K562 (cell line): Measurements from ENCODE around the gene TNNI2. TPM values are rescaled to one million over a fixed set of nuclear protein-coding genes. Genes with fewer than 3 reads are reported as not detected.

Experiments
- ATAC-seq: fragments of 200-7000 bp; cut with Tn5 transposase; 3 replicates; pipeline ENCODE4 v1.9.1; 2020; ENCODE audit warnings: moderate library complexity
- BruUV-seq: library from RNA; stranded (reverse); fragments of 400-500 nt; replicated peaks from 2 replicates; lab custom pipeline; 2021; lab: Mats Ljungman, UMichigan
- CTCF ChIA-PET: fragments of 300-600 bp; formaldehyde crosslinking; extraction: SDS; loops from one replicate; lab custom pipeline; 2021; ENCODE audit warnings: low intra/inter-chr PET ratio; lab: Yijun Ruan, JAX
- POLR2A ChIA-PET: fragments of 300-600, 350-650 bp; sonication (Branson Sonifier 250); formaldehyde crosslinking; extraction: SDS; loops from one replicate; lab custom pipeline; 2021; ENCODE audit warnings: antibody characterized with exemption, inconsistent platforms; lab: Yijun Ruan, JAX
- DNase-seq, 4 experiments: peaks; one replicate each; pipeline versions ENCODE4 v3.0.0 to v3.0.0-alpha.2; 2011 to 2018; ENCODE audit warnings: low spot score in 3 of 4, mixed read lengths in 3 of 4; ENCODE audit errors: extremely low read depth in 1 of 4
- FAIRE-seq: peaks from 2 replicates; lab custom pipeline; 2011; peaks lifted over from hg19 to GRCh38; lab: Jason Lieb, UNC
- H2AFZ ChIP-seq: 2 replicates; pipeline ENCODE4 v1.6.0; 2011; ENCODE audit warnings: low read depth, low read length, control low read depth, inconsistent platforms
- H3K27ac ChIP-seq: fragments of 200-600 bp; 3 replicates; pipeline ENCODE4 v1.8.0; 2011; ENCODE audit warnings: low read depth, mild to moderate bottlenecking, control low read depth, inconsistent platforms, low read length, moderate library complexity, mixed read lengths; ENCODE audit errors: extremely low read depth
- H3K27me3 ChIP-seq, 2 experiments: fragments of 300-600 bp in 1 of 2; 2 replicates in 1 of 2; 3 replicates in 1 of 2; pipeline versions ENCODE4 v1.6.0 to v1.8.0; 2011; ENCODE audit warnings: inconsistent platforms in 2 of 2, low read length in 2 of 2, mild to moderate bottlenecking in 1 of 2, mixed read lengths in 1 of 2, moderate library complexity in 1 of 2; ENCODE audit not compliant: control insufficient read depth in 2 of 2, insufficient read depth in 2 of 2
- H3K36me3 ChIP-seq: fragments of 300-600 bp; 3 replicates; pipeline ENCODE4 v1.8.0; 2011; ENCODE audit warnings: mild to moderate bottlenecking, low read length, inconsistent platforms; ENCODE audit not compliant: control insufficient read depth, insufficient read depth
- H3K4me1 ChIP-seq, 2 experiments: fragments of 200-600 bp in 1 of 2; replicated peaks in 1 of 2; 2 replicates in 1 of 2; 3 replicates in 1 of 2; pipeline versions ENCODE4 v1.5.1 to v1.8.0; 2011; ENCODE audit warnings: inconsistent platforms in 2 of 2, low read length in 2 of 2, mild to moderate bottlenecking in 1 of 2, mixed read lengths in 1 of 2, moderate library complexity in 1 of 2; ENCODE audit not compliant: control insufficient read depth in 2 of 2, insufficient read depth in 2 of 2
- H3K4me2 ChIP-seq: 2 replicates; pipeline ENCODE4 v1.6.1; 2011; ENCODE audit warnings: low read length, control low read depth, inconsistent platforms, mixed read lengths; ENCODE audit not compliant: insufficient read depth
- H3K4me3 ChIP-seq: fragments of 200-600 bp; sonication (generic), shearing (Covaris generic); 2 replicates; pipeline ENCODE4 v1.5.1; 2016; ENCODE audit warnings: control low read depth, inconsistent platforms
- H3K79me2 ChIP-seq: fragments of 200-600 bp; 3 replicates; pipeline ENCODE4 v1.8.0; 2011; ENCODE audit warnings: low read length, inconsistent platforms; ENCODE audit not compliant: control insufficient read depth, insufficient read depth
- H3K9ac ChIP-seq, 2 experiments: 2 replicates each; pipeline versions ENCODE4 v1.6.0 to v1.6.1; 2011; ENCODE audit warnings: low read depth in 2 of 2, low read length in 2 of 2, control low read depth in 1 of 2, inconsistent platforms in 1 of 2, mild to moderate bottlenecking in 1 of 2, mixed read lengths in 1 of 2; ENCODE audit not compliant: insufficient read depth in 1 of 2
- H3K9me1 ChIP-seq: one replicate; pipeline ENCODE4 v1.6.0; 2011; ENCODE audit warnings: inconsistent platforms, mild to moderate bottlenecking, low read length, moderate library complexity; ENCODE audit not compliant: control insufficient read depth, insufficient read depth
- H3K9me3 ChIP-seq: replicated peaks from 2 replicates; pipeline ENCODE4 v1.5.1; 2011; ENCODE audit warnings: low read depth, low read length, inconsistent platforms; ENCODE audit not compliant: control insufficient read depth, insufficient read depth
- H4K20me1 ChIP-seq: replicated peaks from 2 replicates; pipeline ENCODE4 v1.6.1; 2011; ENCODE audit warnings: low read length, inconsistent platforms, mixed read lengths; ENCODE audit not compliant: control insufficient read depth, insufficient read depth
- ARID2 ChIP-seq: fragments of 450-650 bp; IDR thresholded peaks from 2 replicates; pipeline ENCODE4 v1.6.1; 2017; ENCODE audit warnings: antibody characterized with exemption, mild to moderate bottlenecking
- CBFA2T2 ChIP-seq: fragments of 450-650 bp; conservative IDR thresholded peaks from 2 replicates; pipeline ENCODE4 v1.6.1; 2017; ENCODE audit warnings: mild to moderate bottlenecking
- LARP7 ChIP-seq: fragments of 450-650 bp; IDR thresholded peaks from 2 replicates; pipeline ENCODE4 v1.6.1; 2016
- LEF1 ChIP-seq: fragments of 450-650 bp; IDR thresholded peaks from 2 replicates; pipeline ENCODE4 v1.6.1; 2016; ENCODE audit warnings: mild to moderate bottlenecking
- NCOA4 ChIP-seq: fragments of 450-650 bp; IDR thresholded peaks from 2 replicates; pipeline ENCODE4 v1.6.1; 2018; ENCODE audit warnings: mild to moderate bottlenecking; ENCODE audit not compliant: partially characterized antibody
- SMARCE1 ChIP-seq: fragments of 450-650 bp; IDR thresholded peaks from 2 replicates; pipeline ENCODE4 v1.7.1; 2016; ENCODE audit warnings: mild to moderate bottlenecking
- ZBTB1 ChIP-seq: sonication (generic); formaldehyde crosslinking; IDR thresholded peaks from 2 replicates; pipeline ENCODE4 v1.8.1; 2023; ENCODE audit warnings: missing genetic modification reagents, low read depth, mild to moderate bottlenecking, borderline replicate concordance
- ZC3H8 ChIP-seq: fragments of 450-650 bp; IDR thresholded peaks from 2 replicates; pipeline ENCODE4 v1.6.1; 2017
- WGBS: fragments of 100-300 bp; shearing (Covaris generic); methylation state at CpG from one replicate; pipeline ENCODE4 v1.1.6; 2016; ENCODE audit warnings: low coverage, mixed read lengths; ENCODE audit not compliant: insufficient coverage; ENCODE audit errors: missing lambda C conversion rate; 5-methylcytosine and 5-hydroxymethylcytosine counted together
- in situ Hi-C: fragments of 300-500 bp; cut with MboI; formaldehyde crosslinking; loops from 4 replicates; pipeline ENCODE4 v1.15.0; 2018; ENCODE audit warnings: inconsistent platforms, mixed read lengths
- intact Hi-C: fragments of 100-400 bp; cut with micrococcal nuclease; formaldehyde crosslinking; loops from 2 replicates; pipeline ENCODE4 v1.14.2; 2022
- polyA plus RNA-seq, 8 experiments: library from polyadenylated mRNA; depleted of rRNA in 4 of 8; stranded (reverse) in 5 of 8; unstranded in 3 of 8; fragments of >200 nt; fragmentation: Nextera tagmentation in 2 of 8; fragmentation: Illumina TruSeq in 1 of 8; extraction: Ambion mirVana in 2 of 8; extraction: Trizol in 1 of 8; gene quantifications; 2 replicates each; pipeline versions ENCODE4 v1.2.1 to v1.2.3, GENCODE V29; 2011 to 2014; ENCODE audit warnings: inconsistent platforms in 1 of 8, missing spikeins in 1 of 8
- total RNA-seq, 7 experiments: library from RNA; depleted of rRNA in 6 of 7; stranded (reverse); fragments of >200 nt in 6 of 7; fragmentation: Illumina TruSeq in 2 of 7; extraction: Trizol in 2 of 7; gene quantifications; 2 replicates each; pipeline versions ENCODE4 v1.2.1 to v1.2.3, GENCODE V29; 2011 to 2021; ENCODE audit warnings: low replicate concordance in 1 of 7
- TF ChIP-seq, protein P1 (sequence below), 2 experiments: fragments of 450-650 bp in 1 of 2; sonication (generic) in 1 of 2; formaldehyde crosslinking in 1 of 2; IDR thresholded peaks; 2 replicates each; pipeline versions ENCODE4 v1.7.1 to v1.9.0; 2016 to 2022; ENCODE audit warnings: inconsistent platforms in 1 of 2, mild to moderate bottlenecking in 1 of 2, missing genetic modification reagents in 1 of 2
- TF ChIP-seq, protein P2 (sequence below): fragments of 450-650 bp; IDR thresholded peaks from 2 replicates; pipeline ENCODE4 v1.6.1; 2017; ENCODE audit warnings: antibody characterized with exemption
- TF ChIP-seq, protein P3 (sequence below): fragments of 450-650 bp; formaldehyde crosslinking; IDR thresholded peaks from 2 replicates; pipeline ENCODE4 v1.4.0; 2022; ENCODE audit warnings: missing genetic modification characterization

Gene TNNI2
- total and polyA plus RNA-seq, 9 of the 15 experiments (the other 6 are each of a cell fraction or from before 2014, with no cell fraction given), result not detected

DNA sequence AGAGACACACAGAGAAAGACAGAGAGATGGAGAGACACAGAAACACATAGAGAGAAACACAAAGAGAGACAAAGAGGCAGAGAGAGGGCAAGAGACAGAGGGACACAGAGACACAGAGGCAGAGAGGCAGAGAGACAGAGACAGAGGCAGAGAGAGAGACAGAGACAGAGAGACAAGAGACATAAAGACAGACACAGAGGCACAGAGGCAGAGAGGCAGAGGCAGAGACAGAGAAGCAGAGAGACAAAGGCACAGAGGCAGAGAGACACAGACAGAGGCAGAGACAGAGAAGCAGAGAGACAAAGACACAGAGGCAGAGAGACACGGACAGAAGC is 6.3 kb downstream of the TNNI2 start:
- Histone ChIP-seq H3K36me3 (no peaks in the 10 kb centered on the region), H3K9ac (no peak overlapping the region), H3K4me3 (no peak overlapping the region), H3K4me1 (peaks cover 9 to 65% of the 10 kb centered on the region in 2 experiments; a peak in 4 of 5 replicates), H3K9me3 (no peaks in the 10 kb centered on the region), H4K20me1 (no peaks in the 10 kb centered on the region; the same call in 1 of the 2 replicates), H3K79me2 (no peaks in the 10 kb centered on the region), H3K9me1 (no peaks in the 10 kb centered on the region), H3K27me3 (peaks cover 3 to 62% of the 10 kb centered on the region in 2 experiments; a peak in 3 of 5 replicates), H2AFZ (peak overlapping the region; percentile 86), H3K4me2 (peak overlapping the region; percentile 61), H3K27ac (peak overlapping the region; percentile 20; the same call in 1 of the 3 replicates)
- in situ Hi-C loops (no loop called here), intact Hi-C loops (no loop called here)
- no TSS peak for BruUV-seq
- DNase-seq, result no peak
- 0% methylated on average over 1 of the region's 1 CpG for WGBS
- ChIA-PET CTCF (no interaction called here), POLR2A (interaction anchor here (0.6 kb wide), 1 partner anchor 142 kb away, joined by 3 read pairs; no protein-coding TSS in a partner anchor)
- no peak for FAIRE-seq
- no peak for ATAC-seq
- TF ChIP-seq NCOA4 (peak; percentile 3), ZC3H8 (0 out of 2 replicates have a peak, but pooled peaks have one; percentile 52), SMARCE1 (0 out of 2 replicates have a peak, but pooled peaks have one; percentile 27), ZBTB1 (no peak), ARID2 (0 out of 2 replicates have a peak, but pooled peaks have one; percentile 4), LARP7 (peak; percentile 9), CBFA2T2 (no peak), LEF1 (0 out of 2 replicates have a peak, but pooled peaks have one; percentile 10)
- TF ChIP-seq, protein P1, sequence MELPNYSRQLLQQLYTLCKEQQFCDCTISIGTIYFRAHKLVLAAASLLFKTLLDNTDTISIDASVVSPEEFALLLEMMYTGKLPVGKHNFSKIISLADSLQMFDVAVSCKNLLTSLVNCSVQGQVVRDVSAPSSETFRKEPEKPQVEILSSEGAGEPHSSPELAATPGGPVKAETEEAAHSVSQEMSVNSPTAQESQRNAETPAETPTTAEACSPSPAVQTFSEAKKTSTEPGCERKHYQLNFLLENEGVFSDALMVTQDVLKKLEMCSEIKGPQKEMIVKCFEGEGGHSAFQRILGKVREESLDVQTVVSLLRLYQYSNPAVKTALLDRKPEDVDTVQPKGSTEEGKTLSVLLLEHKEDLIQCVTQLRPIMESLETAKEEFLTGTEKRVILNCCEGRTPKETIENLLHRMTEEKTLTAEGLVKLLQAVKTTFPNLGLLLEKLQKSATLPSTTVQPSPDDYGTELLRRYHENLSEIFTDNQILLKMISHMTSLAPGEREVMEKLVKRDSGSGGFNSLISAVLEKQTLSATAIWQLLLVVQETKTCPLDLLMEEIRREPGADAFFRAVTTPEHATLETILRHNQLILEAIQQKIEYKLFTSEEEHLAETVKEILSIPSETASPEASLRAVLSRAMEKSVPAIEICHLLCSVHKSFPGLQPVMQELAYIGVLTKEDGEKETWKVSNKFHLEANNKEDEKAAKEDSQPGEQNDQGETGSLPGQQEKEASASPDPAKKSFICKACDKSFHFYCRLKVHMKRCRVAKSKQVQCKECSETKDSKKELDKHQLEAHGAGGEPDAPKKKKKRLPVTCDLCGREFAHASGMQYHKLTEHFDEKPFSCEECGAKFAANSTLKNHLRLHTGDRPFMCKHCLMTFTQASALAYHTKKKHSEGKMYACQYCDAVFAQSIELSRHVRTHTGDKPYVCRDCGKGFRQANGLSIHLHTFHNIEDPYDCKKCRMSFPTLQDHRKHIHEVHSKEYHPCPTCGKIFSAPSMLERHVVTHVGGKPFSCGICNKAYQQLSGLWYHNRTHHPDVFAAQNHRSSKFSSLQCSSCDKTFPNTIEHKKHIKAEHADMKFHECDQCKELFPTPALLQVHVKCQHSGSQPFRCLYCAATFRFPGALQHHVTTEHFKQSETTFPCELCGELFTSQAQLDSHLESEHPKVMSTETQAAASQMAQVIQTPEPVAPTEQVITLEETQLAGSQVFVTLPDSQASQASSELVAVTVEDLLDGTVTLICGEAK (IDR thresholded peaks at IDR 0.05), result peak; percentile 8; the same call in 1 of the 2 replicates
- TF ChIP-seq, protein P1 (CRISPR knock-in tag; IDR thresholded peaks at IDR 0.05), result no peak
- TF ChIP-seq, protein P2, sequence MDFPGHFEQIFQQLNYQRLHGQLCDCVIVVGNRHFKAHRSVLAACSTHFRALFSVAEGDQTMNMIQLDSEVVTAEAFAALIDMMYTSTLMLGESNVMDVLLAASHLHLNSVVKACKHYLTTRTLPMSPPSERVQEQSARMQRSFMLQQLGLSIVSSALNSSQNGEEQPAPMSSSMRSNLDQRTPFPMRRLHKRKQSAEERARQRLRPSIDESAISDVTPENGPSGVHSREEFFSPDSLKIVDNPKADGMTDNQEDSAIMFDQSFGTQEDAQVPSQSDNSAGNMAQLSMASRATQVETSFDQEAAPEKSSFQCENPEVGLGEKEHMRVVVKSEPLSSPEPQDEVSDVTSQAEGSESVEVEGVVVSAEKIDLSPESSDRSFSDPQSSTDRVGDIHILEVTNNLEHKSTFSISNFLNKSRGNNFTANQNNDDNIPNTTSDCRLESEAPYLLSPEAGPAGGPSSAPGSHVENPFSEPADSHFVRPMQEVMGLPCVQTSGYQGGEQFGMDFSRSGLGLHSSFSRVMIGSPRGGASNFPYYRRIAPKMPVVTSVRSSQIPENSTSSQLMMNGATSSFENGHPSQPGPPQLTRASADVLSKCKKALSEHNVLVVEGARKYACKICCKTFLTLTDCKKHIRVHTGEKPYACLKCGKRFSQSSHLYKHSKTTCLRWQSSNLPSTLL, result 0 out of 2 replicates have a peak, but pooled peaks have one; percentile 44
- TF ChIP-seq, protein P3, sequence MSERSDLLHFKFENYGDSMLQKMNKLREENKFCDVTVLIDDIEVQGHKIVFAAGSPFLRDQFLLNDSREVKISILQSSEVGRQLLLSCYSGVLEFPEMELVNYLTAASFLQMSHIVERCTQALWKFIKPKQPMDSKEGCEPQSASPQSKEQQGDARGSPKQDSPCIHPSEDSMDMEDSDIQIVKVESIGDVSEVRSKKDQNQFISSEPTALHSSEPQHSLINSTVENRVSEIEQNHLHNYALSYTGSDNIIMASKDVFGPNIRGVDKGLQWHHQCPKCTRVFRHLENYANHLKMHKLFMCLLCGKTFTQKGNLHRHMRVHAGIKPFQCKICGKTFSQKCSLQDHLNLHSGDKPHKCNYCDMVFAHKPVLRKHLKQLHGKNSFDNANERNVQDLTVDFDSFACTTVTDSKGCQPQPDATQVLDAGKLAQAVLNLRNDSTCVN (CRISPR knock-in tag), result 0 out of 2 replicates have a peak, but pooled peaks have one; percentile 13
